GM12875 (cell line): ENCODE measurements around the gene RIN3.

Experiments used
- H3K4me3 ChIP-seq: one replicate; pipeline ENCODE4 v1.5.1; 2011; ENCODE audit warnings: low read depth, low read length, control low read depth
- TF ChIP-seq, protein P1 (sequence below): IDR thresholded peaks from 2 replicates; pipeline ENCODE4 v1.5.1; 2011; ENCODE audit warnings: low read depth, mild to moderate bottlenecking, control low read depth, inconsistent platforms, low read length, moderate library complexity, borderline replicate concordance; ENCODE audit not compliant: insufficient read depth

Gene RIN3

DNA sequence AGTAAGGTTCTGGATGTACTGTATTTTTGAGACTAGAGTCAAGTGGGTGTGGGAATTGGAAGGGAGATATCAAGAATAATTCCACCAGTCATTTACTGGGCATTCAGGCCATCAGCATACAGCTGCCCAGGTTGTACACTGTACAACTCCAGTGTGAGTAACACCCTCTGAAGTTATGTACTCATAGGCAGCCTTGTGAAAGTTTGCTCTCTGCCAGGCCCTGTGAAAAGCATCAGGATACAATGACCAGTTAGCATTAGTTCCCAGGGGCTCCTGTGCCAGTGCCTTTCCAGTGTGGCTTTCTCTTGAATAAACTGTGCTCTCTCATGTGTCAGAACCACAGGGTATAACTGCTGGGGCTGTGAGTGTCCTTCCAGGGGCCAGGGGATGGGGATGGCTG is 145.1 kb downstream of the RIN3 start:
- TF ChIP-seq, protein P1, sequence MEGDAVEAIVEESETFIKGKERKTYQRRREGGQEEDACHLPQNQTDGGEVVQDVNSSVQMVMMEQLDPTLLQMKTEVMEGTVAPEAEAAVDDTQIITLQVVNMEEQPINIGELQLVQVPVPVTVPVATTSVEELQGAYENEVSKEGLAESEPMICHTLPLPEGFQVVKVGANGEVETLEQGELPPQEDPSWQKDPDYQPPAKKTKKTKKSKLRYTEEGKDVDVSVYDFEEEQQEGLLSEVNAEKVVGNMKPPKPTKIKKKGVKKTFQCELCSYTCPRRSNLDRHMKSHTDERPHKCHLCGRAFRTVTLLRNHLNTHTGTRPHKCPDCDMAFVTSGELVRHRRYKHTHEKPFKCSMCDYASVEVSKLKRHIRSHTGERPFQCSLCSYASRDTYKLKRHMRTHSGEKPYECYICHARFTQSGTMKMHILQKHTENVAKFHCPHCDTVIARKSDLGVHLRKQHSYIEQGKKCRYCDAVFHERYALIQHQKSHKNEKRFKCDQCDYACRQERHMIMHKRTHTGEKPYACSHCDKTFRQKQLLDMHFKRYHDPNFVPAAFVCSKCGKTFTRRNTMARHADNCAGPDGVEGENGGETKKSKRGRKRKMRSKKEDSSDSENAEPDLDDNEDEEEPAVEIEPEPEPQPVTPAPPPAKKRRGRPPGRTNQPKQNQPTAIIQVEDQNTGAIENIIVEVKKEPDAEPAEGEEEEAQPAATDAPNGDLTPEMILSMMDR, result no peak
- no peak overlapping the region for H3K4me3 ChIP-seq

DNA sequence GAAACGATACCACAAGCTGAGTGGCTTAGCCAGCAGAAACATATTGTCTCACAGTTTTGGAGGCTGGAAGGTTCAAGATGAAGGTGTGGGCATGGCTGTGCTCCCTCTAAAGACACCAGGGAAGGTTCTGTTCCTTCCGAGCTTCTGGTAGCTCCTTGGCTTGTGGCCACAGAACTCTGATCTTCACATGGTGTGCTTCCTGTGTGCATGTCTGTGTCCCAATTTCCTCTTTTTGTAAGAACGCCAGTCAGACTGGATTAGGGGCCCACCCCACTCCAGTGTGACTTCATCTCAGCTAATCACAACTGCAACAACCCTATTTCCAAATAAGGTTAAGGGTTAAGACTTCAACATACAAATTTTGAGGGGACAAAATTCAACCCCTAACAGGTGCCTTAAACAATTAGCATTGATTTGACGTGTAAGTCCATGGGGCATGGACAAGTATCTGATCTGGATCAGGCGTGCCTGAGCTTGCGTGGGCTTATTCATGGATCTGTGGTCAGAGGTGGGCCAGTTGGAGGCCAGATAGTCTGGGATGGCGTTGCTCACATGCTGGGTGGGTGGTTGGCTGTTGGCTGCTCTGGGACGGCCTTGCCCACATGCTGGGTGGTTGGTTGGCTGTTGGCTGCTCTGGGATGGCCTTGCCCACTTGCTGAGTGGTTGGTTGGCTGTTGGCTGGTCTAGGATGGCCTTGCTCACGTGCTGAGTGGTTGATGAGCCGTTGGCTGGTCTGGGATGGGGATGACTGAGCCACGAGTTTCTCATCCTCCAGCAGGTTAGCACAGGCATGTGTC is 146.4 kb downstream of the RIN3 start:
- TF ChIP-seq, protein P1, result no peak

DNA sequence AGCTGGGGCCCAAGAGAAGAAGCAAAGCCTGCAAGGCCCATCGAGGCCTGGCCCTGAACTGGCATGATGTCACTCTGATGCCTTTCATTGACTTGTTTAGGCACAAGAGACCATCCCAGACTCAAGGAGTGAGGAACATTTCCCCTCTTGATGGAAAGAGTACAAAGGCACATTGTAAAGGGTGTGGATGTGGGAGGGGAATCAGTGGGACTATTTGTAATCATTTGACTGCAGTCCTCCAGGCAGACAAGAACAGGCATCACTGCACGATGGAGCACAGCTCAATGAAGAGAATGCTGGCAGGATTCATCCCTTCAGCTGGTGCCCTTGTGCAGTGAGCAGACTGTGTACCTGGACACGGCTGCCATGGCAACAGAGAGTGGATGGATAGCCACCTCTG is 147.0 kb downstream of the RIN3 start:
- TF ChIP-seq, protein P1, result no peak
- no peak overlapping the region for H3K4me3 ChIP-seq

More for the DNA sequence above, 146.4 kb downstream of the RIN3 start:
- H3K4me3 ChIP-seq, result no peak overlapping the region

DNA sequence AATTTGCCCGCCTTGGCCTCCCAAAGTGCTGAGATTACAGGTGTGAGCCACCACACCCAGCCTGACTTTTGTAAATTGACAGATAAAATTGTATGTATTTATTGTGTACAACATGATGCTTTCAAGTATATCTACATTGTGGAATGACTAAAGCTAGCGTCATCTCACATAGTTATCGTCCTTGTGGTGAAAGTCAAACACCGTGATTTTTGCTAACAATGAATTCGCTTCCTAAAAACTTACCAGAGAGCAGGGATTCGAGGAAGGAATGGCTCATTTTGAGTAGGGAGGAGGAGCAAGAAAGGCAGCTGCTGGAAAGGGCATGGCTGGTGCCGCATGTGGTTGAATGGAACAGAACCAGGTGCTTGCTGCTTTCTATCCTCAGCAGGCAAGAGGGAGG is 149.5 kb downstream of the RIN3 start:
- TF ChIP-seq, protein P1, result no peak

DNA sequence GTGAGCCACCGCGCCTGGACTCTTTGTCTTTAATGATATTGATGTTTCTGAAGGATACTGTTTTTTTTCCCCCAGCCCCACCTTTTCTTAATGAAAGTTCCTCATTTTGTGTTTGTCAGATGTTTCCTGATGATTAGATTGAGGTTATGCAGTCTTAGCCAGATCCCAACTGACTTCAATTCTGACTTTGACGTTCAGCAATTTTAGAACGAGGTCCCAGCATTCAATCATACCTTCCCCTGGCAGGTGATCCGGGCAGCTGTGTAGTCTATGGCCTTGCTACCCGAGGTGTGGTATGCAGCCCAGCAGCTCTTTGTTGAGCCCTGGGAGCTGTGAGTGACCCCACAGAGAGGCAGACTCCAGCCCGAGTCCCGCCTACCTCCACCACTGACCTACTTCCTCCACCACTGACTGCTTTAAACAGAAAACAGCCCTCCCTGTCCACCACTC is 152.1 kb downstream of the RIN3 start:
- H3K4me3 ChIP-seq, result no peak overlapping the region
- TF ChIP-seq, protein P1, result no peak

More for the DNA sequence above, 149.5 kb downstream of the RIN3 start:
- no peak overlapping the region for H3K4me3 ChIP-seq

DNA sequence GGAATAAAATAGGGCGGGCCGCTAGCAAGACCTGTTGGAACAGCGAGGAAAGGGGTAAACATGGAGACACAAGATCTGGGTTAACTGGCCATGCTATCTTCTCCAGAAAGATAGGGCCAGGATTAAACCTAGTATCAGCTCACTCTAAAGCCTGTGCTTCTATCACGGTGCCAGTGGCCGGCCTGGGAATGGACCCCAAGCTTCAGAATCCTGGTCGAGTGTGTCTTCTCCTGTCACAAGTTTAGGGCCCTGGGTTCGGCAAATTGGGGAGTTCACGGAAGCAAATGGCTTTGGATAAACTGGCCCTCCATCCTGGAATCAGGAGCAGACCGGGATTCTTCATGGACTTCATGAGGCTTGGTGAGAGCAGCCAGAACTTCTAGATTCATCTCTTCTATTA is 152.7 kb downstream of the RIN3 start:
- TF ChIP-seq, protein P1, result no peak

More for the DNA sequence above, 152.7 kb downstream of the RIN3 start:
- no peak overlapping the region for H3K4me3 ChIP-seq
